HG02571 (cell line): ENCODE data around the gene TPRG1.
"Not testable (repeated sequence)": the region's sequence is repeated elsewhere in the genome, so short reads cannot be mapped to it uniquely, and the experiment has no call there.

Experiments
- ATAC-seq: cut with Tn5 transposase; IDR thresholded peaks from one replicate; pipeline ENCODE4 v1.9.1; 2021; ENCODE audit warnings: mild to moderate bottlenecking, moderate library complexity; ENCODE audit not compliant: unreplicated experiment

TPRG1 gene

DNA sequence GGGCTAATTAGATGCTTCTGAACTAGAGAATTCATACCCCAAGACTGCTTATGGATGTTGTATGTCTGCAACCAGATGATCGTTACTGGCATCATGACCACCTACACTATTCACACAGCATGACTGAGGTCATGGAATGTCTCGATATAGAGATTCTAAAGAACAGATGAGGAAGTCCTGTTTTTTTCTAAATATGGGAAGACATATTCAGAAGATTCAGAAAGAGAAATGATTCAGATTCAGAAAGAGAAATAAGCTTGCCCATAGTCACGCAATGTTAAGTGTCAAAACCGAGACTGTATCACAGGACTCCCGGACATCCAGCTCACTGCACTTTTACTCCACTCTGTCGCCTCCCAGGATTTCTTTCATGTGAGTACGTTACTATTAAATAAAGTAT is 136.2 kb downstream of the TPRG1 start:
- peak; percentile 63 for ATAC-seq

DNA sequence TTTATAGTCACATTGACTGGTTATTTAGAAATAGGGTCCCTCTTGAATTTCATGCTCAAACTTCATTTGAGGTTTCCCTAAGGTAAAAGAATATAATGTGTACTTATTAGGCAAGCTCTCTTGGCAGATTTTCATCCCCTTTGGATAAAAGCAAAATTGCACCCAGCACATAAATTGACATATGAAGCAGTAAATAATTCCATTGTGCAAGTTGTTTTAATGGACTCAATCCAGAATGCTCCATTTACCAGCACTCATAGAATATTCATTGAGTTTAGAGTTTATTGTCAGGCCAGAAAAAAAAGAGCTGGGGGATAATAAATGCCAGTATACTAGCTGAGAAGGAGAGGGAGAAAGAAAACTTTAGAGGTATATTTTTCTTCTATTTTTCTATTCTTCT is 136.8 kb downstream of the TPRG1 start:
- no peak for ATAC-seq

DNA sequence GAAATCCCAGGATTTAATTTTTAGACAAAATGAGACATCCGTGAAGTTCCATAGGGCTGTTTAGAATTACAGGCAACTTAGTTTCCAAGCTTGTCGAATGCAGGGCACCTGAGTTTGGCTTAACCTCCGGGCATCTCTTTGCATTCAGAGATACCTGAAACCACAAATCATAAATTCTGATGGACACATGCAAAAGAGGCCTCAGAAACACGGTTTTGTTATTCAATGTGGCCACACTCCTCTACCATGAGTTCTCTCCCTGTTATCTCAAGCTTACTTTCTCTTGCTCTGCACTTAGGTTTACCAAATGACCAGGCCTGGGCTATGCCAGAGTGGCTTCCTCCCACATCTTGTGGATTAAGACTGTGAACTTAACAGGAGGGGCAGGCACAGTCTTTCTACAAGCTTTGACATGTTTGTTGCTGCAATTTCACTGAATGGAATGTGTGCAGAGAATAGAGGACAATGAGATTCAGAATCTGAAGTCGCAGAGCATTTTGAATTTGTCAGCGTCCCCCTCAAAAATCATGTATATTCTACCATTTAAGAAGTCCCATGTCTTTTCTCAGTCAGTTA is 137.7 kb downstream of the TPRG1 start:
- no peak for ATAC-seq

DNA sequence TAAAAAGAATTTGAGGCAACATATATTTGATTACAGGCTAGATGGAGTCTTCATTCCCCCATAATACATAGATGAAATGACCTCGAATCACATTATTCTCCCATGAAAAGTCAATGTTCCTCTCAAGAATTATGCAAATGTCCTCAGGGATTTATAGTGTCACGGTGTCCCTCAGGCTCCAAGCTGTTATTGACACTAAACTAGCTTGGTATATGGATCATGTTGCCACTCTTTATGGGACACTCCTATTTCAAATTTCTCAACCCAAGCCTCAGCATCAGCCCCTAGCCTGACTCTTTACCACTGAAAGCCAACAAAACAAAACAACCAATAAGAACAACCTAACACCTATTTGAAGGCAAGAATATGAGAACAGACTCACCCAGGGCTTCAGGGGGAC is 139.8 kb downstream of the TPRG1 start:
- ATAC-seq, result no peak

DNA sequence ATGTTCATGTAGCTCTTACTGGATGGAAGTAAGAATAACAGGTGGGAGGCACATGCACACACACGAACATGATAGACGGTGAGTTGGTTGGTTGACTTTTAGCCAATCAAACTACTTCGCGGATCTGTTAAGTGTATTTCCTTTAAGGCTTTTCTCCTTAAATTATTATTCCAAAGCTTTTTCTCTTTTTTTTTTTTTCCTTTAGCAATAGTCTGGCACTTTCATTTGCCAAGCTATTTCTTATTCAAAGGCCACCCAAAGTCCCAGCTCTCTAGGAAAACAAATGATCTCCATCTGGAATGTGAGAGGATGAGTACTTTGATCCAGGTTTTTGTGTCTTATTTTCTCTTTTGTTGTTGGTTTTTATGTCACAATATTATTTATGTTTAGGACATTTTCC is 141.1 kb downstream of the TPRG1 start:
- no peak for ATAC-seq

DNA sequence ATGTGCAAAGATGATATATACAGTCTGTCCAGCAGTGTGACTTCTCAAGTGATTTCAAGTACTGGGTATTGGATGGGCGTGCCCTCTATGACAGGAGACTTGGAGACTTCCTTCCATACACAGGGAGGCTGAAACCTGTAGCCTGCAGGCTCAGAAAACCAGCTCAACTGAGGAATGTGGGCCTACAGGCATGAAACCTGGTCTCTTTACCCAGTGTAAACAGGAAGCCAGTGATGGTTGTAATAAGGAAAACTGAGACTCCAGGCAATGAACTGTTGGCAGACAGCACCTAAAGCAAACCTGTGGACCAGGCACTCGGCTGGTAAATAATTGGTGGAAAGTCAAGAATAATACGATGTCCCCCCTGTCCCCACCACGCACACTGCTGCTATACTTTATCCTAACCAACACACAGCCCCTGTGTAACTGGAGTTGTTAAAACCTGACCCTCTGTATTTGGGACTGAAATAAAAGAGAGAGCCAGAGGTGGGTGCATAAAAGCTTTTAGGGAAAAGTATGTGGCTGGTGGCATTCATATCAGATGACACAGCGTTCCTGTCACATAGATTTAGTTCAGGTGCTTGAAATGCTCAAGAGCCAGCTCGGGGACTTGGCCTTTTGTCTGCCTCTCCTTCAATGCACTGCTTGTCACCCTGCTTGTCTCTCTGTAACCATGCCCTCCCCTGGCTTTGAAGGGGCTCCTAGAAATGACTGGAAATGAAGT is 144.7 kb downstream of the TPRG1 start:
- ATAC-seq, result no peak

DNA sequence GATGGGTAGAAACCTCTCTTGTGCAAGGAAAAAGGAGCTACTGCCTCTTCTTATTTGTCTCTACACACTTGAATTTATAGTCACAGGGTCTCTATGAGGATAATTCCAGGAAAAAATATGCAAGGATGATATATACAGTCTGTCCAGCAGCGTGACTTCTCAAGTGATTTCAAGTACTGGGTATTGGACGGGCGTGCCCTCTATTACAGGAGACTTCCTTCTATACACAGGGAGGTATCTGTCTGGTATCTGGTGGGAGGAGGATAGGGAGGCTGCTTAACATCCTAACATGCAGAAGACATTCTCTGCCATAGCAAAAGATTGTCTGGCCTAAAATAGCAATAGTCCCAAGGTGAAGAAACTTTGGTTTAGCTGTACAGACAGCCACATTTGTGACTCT is 146.1 kb downstream of the TPRG1 start:
- ATAC-seq, result no peak

DNA sequence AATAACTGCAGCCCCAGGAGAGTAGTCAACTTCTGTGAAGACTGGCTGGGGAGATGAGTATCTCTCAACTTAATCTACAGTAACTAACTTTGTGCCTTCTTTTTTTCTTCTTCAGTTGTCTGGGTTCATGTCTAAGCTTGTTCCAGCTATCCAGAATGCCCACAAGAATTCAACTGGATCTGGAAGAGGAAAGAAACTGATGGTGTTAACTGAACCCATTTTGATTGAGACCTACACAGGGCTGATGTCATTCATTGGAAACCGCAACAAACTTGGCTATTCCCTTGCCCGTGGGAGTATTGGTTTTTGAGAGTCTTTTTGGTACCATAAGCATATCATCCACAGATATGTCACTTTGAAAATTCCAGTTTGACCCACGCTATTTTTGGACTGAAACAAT is 148.7 kb downstream of the TPRG1 start:
- ATAC-seq, result no peak

DNA sequence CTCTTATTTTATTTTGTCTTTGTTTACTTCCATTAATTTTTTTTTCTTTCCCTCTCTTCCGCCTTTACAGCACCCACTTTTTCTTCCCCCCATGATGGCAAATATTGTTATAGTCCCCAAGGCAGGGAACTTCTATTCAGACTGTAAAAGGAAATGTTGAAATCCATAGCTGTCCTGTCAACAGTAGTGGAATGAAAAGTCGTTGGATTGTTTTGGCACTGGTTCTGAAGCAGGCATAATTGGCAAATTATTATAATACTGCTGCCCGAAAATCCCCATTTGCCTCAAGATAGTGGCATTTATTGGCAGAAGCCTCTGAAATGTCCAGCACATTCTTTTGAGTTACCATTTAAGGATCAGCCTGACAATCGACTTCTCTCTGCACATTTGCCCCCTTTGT is 150.6 kb downstream of the TPRG1 start:
- no peak for ATAC-seq

DNA sequence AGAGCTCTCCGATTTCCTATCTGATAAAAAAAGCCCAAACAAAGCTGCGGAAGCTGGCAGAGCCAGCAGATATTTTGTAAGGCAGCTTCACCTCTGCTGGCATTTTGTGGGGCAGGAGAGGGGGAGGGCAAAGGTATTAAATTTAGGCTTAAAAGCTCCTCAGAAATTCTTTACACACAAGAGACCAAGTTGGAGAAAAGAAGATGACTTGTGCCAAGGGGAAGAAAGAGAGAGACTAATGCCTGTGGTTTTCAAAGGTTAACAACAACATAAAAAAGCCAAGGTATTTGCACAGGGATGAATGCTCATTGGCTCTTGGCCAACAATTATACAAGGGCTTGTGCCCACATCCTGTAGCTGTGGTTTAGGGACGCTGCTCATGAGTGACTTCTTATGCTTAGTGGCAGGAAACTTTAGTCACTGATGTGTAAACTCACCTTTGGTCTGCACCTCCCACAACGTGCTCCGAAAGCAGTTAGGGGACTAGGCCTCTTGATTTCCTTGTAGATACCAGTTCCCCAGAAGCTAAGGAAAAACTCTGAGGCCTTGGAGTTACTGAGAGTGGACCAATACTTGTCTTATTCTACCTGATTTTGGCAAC is 152.9 kb downstream of the TPRG1 start:
- peak; percentile 99 for ATAC-seq

DNA sequence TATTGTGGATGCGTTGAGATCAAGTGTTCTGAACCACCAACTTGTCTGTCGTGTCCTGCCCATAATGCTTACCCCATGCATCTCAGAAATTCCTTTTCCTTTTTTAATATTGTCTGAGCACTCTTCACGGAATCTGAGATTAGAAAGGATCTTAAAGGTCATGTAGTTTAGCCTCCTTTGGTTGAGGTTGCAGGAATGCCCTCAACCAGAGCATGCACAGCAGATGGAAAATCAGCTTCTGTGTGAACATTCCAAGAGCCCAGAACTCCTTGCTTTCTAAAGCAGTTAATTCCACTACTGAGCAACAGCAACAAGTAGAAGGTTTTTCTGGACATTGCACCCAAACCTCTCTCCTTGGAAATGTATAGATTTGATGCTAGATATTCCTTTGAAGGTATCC is 153.7 kb downstream of the TPRG1 start:
- ATAC-seq, result no peak

DNA sequence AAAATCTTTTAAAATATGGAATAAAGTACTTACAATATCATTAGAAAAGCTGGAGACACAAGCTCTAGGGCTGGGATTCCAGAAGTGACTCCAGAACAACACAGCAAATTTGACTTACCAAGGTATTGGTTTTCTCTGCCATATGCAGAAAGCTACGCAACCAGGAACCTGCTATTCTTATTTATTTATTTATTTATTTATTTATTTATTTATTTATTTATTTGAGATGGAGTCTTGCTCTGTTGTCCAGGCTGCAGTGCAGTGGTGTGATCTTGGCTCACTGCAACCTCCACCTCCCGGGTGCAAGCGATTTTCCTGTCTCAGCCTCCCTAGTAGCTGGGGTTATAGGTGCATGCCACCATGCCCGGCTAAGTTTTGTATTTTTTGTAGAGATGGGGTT is 157.9 kb downstream of the TPRG1 start:
- not testable (repeated sequence) for ATAC-seq

DNA sequence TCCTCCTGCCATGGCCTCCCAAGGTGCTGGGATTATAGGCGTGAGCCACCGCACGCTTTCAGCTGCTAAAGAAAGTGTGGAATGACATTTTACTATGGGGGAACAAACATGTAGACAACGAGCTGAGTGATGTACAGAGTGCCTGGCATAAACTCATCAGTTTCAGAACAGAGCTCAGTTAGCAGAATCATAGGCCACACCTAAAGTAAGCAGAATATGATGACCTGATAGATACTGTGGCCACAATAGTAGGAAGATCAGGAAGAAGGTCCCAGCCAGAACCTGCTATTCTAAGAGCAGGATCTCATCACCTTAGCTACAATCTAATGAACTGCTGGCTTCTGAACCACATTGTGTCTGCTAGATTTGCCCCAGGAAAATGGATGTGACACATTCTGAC is 158.3 kb downstream of the TPRG1 start:
- ATAC-seq, result no peak

DNA sequence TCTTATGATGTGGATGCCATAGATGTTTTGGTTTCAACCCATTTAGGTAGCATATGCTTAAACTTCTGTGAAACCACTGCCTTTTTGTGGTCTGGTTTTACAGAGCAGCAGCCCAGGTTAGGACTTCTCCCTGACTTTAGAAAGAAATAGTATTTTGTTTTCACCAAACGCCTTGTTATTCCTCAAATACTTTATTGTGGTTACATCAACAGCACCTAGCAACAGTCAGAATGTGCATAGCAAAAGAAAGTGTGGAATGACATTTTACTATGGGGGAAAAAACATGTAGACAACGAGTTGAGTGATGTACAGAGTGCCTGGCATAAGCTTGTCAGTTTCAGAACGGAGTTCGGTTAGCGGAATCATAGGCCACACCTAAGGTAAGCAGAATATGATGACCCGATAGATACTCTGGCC is 159.2 kb downstream of the TPRG1 start:
- no peak for ATAC-seq

DNA sequence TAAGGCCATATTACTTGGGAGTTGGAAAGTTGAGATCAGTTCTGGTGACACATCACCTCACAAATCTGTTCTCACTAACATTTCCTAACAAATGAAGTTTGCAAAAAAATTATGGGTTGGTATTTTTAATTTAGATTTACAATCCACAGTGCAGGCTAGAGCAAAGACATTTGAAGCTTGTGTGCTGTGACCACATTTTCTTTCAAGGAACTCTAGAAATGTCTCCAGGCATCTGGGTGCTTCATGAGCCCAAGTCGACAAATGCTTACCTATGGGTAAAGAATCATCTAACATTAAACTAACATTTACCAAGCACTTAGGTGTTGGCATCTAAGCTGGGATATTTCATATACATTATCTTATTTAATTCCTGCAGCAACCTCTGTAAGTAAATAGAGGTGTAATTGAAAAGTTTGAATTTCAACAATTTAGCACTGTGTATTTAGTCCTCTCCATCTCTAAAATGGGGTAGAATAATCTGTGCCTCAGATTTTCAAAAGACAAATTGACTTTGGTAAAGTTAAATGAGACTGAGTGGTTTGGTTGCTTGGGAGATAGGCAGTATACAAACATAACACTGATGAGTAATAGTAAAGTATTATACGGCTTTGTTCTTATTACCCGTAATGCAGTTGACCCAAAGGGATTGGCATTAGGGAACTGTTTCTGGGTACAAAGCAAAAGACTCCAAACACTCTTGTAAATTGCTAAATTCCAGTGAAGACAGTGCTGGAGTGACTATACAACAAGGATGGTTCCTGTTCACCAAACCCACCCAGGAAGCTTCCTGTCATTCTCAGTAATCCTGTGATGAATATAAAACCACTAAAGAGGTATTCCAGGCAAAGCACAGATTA is 162.5 kb downstream of the TPRG1 start:
- no peak for ATAC-seq

DNA sequence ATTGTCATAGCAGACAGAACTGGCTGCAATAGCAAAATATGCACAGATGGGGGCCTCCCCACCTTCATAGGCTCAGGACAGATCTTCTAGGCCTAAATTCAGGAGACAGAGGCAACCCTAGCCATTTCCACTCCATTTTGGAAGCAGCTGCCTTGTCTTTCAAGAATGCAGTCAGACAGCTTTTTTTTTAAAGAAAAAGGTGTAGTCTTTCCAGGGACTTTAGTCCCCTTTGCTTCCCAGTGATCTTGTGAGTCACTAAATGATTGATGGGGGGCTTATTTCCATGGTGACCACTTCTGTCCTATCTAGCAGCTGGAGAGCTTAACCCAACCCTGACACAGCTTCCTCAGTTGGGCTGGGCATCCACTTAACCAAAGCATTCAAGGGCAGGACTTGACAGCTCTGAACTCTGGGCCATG is 165.9 kb downstream of the TPRG1 start:
- no peak for ATAC-seq

DNA sequence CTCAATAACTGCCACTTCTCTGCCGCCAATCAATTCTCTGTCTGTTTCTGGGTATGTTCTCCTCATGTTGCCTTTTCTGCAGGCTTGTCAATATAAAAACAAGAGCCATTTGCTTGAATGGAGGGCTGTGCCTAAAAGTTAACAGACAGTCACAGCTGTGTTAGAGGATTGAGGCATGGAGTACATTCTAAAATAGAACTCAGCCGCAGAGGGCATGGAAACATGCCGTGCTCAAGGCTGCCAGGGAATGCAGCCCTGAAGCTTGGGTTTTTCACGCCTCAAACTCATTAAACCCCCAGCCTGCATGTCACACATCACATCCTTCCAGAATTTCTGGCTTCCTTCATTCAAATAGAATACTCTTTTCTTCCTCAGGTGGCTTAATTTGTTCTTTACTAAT is 166.6 kb downstream of the TPRG1 start:
- no peak for ATAC-seq

DNA sequence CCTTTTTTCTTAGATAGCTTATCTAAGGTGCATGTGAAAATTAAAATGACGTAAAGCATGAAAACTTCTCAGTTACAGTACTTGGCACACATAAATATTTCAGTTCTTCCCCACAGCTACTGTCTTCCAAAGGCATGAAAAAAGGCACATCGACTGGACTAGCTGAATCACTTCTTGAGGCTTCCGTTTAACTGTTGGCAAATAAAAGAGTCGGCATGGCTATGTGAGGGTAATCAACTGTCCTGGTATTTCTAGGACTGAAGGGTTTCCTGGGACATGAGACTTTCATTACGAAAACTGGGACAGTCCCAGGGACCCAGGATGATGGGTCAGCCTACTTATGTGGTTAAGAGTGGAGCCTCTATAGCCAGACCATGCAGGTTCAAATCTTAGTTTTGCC is 168.2 kb downstream of the TPRG1 start:
- no peak for ATAC-seq

DNA sequence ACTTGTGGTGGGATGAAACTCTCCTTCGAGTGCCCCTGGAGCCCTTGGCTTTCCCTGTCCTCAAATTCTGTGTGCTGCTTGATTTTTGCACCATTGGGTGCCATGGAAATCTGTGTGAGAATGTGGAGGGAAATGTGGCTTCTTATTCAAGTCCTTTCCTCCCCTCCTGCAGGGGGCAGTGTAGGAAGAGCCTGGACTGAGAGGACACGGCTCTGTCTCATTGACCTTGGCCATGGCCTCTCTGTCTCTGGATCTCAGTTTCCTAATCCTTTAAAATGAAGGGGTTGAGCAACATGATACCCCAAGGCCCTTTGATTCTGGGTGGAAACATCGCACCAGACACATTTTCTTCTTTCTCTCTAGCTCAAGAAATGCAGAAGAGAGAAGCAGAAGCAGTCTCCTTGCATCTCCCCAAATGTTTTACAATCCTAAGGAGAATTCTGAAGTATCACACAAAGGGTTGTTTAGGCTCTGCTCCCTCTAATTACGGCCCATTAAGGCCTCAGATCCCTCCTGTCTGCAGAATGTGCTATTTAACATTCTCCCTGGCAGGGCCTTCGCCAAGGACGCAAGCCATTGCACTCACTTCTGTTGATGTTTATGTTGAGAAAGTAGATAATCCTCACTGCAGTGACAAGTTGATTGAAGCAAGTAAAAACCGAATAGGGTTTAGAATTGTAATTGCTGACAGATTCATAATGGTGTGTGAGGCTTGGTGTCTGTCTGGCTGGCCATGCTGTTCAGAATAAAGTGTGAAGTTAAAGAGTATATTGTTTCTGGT is 169.1 kb downstream of the TPRG1 start:
- ATAC-seq, result no peak

DNA sequence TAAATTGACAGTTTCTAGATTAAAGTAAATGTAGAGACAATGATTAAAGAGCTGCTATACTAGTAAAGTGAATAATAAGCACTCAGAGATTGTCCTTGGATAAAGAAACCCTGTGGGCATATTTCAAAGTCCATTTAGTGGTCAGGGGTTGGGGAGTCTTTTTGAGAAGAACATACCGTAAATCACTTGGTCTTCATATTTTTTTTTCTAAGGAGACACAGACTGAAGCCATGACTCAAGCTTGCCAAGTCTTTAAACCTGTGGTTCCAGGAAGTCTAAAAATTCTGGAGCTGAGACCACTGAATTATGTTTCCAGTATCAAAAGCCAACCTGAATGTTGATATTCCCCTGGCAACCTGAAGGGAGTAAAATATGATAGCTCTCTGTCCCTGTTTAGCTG is 171.0 kb downstream of the TPRG1 start:
- ATAC-seq, result no peak

DNA sequence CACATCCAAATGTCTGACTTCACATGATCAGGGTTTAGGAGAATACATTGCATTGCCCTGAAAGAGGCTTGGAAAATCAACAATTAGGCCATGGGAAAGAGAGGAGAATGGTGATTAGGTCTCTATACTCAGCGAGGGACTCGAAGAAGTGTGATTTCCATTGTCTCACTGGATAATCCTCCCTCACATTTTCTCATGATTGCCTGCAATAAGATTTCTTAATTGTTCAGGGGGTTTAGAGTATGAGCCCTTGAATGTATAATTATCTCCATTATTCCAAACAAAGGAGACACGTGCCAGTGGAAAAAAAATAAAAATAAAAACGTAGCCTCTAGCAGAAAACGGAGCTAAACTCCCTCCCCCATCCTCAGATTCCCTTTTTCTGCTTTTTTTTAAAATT is 173.2 kb downstream of the TPRG1 start:
- no peak for ATAC-seq
